GM18517 (cell line): ENCODE data around the gene KIF7.

Experiments
- ATAC-seq: cut with Tn5 transposase; IDR thresholded peaks from one replicate; pipeline ENCODE4 v1.9.1; 2021; ENCODE audit warnings: mild to moderate bottlenecking, moderate library complexity; ENCODE audit not compliant: unreplicated experiment

Gene KIF7

GRCh38 chr15:89669941-89670340 lies 14.7 kb upstream of the KIF7 start:
- no peak for ATAC-seq

GRCh38 chr15:89669309-89669865 lies 14.1 kb upstream of the KIF7 start:
- ATAC-seq = no peak

- ATAC-seq = no peak
These were observed 12.9 kb upstream of the KIF7 start for GRCh38 chr15:89668171-89668570.

GRCh38 chr15:89667706-89667960 lies 12.4 kb upstream of the KIF7 start:
- ATAC-seq = no peak

- no peak for ATAC-seq
These were observed 11.8 kb upstream of the KIF7 start for GRCh38 chr15:89666858-89667705.

- ATAC-seq = no peak
These were observed 11.1 kb upstream of the KIF7 start for GRCh38 chr15:89666184-89666857.

- ATAC-seq = no peak
These were observed 10.3 kb upstream of the KIF7 start for GRCh38 chr15:89665449-89666181.

GRCh38 chr15:89664441-89665350 lies 9.4 kb upstream of the KIF7 start:
- ATAC-seq = no peak

GRCh38 chr15:89662893-89663626 lies 7.8 kb upstream of the KIF7 start:
- ATAC-seq = no peak

GRCh38 chr15:89660556-89660955 lies 5.3 kb upstream of the KIF7 start:
- ATAC-seq = no peak

GRCh38 chr15:89659295-89659694 lies 4.0 kb upstream of the KIF7 start:
- ATAC-seq = no peak

- no peak for ATAC-seq
These were observed 2.5 kb upstream of the KIF7 start for GRCh38 chr15:89657686-89658200.

- ATAC-seq = no peak
These were observed 999 bp upstream of the KIF7 start for GRCh38 chr15:89656116-89656815.

- ATAC-seq = no peak
These were observed 936 bp downstream of the KIF7 start for GRCh38 chr15:89654301-89654761.

GRCh38 chr15:89653578-89653977 lies 1.7 kb downstream of the KIF7 start:
- ATAC-seq = no peak

GRCh38 chr15:89652666-89653065 lies 2.6 kb downstream of the KIF7 start:
- ATAC-seq = no peak

GRCh38 chr15:89652131-89652530 lies 3.1 kb downstream of the KIF7 start:
- ATAC-seq = no peak

GRCh38 chr15:89649716-89650115 lies 5.6 kb downstream of the KIF7 start:
- no peak for ATAC-seq

GRCh38 chr15:89649013-89649625 lies 6.1 kb downstream of the KIF7 start:
- no peak for ATAC-seq
